NCI-H1417 treated with DMSO at 0.1 percent for 48 hours (cell line): ENCODE data around the gene IWS1.
"Not testable (repeated sequence)": the region's sequence is repeated elsewhere in the genome, so short reads cannot be mapped to it uniquely, and the experiment has no call there.

Experiments used
- DNase-seq: peaks from one replicate; lab custom pipeline; 2025; lab: John Stamatoyannopoulos, UW

IWS1 gene

GRCh38 chr2:127453392-127454171 lies 72.7 kb downstream of the IWS1 start:
- DNase-seq, result no peak

- no peak for DNase-seq
These were observed 73.3 kb downstream of the IWS1 start for GRCh38 chr2:127453013-127453391.

GRCh38 chr2:127452423-127452822 lies 73.9 kb downstream of the IWS1 start:
- not testable (repeated sequence) for DNase-seq

GRCh38 chr2:127451981-127452380 lies 74.3 kb downstream of the IWS1 start:
- DNase-seq, result no peak

- DNase-seq, result no peak
These were observed 76.4 kb downstream of the IWS1 start for GRCh38 chr2:127449898-127450297.

GRCh38 chr2:127449414-127449813 lies 76.9 kb downstream of the IWS1 start:
- DNase-seq, result no peak

GRCh38 chr2:127448526-127448925 lies 77.8 kb downstream of the IWS1 start:
- DNase-seq, result no peak

GRCh38 chr2:127439343-127439742 lies 86.9 kb downstream of the IWS1 start:
- no peak for DNase-seq

- no peak for DNase-seq
These were observed 88.2 kb downstream of the IWS1 start for GRCh38 chr2:127437781-127438726.

- DNase-seq, result no peak
These were observed 89.2 kb downstream of the IWS1 start for GRCh38 chr2:127437056-127437455.

- no peak for DNase-seq
These were observed 91.8 kb downstream of the IWS1 start for GRCh38 chr2:127434515-127434914.

- no peak for DNase-seq
These were observed 94.8 kb downstream of the IWS1 start for GRCh38 chr2:127431408-127432023.
